GM18867 (cell line): ENCODE measurements around the gene ZBTB7B.

ENCODE experiments used
- ATAC-seq: cut with Tn5 transposase; IDR thresholded peaks from one replicate; pipeline ENCODE4 v1.9.1; 2021; ENCODE audit warnings: mild to moderate bottlenecking, moderate library complexity; ENCODE audit not compliant: unreplicated experiment

ZBTB7B gene

DNA sequence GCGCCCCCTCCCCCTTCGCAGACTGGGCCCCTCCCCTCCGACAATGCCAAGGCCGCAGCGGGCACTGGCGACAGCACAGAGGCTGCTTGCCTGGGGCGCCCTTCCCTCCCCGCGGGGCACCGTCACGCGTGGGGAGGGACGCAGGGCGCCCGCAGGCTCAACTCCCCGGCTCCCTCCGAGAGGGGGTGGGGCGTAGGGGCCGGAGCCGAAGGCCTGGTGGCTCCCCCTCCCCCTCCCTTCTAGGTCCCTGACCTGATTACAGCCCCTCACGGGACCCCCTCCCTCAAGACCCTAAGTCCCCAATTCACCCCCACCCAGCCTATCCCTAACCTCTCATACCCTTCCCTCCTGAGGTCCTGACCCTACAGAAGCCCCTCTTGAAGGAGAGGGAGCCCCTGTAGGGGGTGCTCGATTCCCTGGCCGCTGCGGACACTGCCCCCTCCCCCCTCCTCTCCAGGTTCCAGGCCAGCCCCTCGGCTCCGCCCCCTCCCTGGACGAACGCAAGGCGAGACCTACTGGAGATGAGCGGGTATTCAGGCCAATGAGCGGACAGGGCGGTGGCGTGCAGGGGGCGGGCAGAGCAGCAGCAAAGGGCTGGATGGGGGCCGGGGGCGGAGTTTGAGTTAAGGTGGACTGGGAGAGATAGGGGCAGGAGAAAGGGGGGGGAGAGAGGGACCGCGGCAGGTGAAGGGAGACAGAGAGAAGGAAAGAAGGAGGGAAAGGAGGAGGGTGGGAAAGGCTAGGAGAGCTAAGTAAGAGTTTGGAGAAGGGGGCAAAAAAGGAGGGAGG lies 733 bp upstream of the ZBTB7B start:
- peak; percentile 64 for ATAC-seq

DNA sequence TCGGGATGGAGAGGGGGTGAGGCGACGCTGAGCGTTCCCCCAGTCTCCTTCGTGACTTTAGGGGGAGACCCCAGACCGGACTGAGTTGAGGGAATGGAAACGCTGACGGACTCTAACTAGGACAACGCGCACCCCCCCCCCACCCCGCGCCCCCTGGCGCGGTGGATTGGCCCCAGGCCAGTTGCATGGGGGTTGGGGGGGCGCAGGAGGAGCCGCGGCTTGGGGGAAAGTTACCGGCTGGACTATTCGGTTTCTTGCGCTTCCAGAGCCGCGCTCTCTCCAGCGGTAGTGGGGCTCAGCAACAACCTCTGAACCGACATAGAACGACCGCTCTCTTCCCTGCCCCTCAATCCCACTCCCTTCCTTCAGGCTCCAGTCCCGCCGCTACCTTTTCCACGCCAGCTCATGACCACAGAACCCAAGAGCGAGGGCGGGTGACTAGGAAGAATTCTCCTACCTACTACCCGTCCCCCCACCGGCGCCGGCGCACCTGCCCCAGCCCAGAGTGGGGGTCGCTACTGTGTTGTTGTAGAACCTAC lies 694 bp downstream of the ZBTB7B start:
- no peak for ATAC-seq

DNA sequence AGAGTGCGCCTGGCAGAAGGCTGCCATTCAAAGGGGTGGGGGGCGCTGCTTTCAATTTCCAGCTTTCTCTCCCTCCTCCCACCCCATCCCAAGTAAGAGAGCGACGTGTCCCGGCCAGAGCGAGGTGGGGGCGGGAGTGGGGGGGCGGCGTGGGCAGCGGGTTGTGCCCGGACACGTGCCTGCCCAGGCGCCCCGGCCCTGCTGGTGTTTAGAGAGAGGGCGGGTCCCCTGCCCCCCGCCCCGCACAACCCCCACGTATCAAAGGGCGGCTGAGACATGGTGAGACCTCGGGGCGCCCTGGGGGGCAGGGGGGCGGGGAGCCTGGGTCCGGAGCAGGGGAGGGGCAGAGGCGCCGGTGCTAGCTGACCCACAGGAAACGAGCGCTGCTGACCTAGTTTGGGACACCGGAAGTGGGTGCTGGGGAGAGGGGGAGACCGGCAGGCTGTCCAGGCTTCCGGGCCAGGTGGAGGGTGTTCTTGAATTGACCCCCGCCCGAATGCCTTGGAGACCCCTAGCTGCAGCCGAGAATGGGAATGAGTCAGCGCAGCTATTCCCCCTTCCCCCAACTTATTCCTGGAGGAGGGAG lies 1.3 kb downstream of the ZBTB7B start:
- ATAC-seq = no peak

DNA sequence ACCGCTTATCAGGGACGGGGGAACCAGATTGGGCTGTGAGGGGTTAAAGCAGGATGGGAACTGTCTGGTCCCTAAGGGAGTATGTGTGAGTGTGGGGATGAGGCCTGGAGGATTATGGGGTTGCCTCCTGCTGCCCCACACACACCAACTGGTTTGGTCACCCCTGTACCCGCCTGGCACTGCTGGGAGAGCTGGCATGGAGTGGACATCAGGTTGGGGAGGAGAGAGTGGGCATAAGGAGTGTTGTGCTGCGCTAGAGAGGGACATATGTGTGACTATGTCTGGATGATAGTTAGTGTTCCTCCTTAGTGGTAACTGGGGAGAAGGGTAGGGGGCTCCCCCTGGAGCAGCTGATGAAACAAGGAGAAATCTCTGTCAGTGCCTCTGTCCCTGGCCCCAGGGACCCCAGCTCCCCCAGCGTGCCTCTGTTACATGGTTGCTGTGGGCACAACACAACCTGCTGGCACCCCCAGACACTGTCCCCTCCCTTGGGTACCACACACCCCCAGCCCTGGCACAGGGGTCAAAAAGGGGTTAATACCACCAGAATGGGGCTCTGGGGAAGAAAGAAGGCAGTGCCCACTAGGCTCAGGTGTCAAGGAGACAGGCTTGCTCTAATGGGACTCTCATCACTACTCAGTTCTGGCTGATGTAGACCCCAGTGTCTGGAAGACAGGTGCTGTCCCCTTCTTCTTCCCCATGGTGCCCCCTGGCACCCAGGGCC lies 1.9 kb downstream of the ZBTB7B start:
- no peak for ATAC-seq

DNA sequence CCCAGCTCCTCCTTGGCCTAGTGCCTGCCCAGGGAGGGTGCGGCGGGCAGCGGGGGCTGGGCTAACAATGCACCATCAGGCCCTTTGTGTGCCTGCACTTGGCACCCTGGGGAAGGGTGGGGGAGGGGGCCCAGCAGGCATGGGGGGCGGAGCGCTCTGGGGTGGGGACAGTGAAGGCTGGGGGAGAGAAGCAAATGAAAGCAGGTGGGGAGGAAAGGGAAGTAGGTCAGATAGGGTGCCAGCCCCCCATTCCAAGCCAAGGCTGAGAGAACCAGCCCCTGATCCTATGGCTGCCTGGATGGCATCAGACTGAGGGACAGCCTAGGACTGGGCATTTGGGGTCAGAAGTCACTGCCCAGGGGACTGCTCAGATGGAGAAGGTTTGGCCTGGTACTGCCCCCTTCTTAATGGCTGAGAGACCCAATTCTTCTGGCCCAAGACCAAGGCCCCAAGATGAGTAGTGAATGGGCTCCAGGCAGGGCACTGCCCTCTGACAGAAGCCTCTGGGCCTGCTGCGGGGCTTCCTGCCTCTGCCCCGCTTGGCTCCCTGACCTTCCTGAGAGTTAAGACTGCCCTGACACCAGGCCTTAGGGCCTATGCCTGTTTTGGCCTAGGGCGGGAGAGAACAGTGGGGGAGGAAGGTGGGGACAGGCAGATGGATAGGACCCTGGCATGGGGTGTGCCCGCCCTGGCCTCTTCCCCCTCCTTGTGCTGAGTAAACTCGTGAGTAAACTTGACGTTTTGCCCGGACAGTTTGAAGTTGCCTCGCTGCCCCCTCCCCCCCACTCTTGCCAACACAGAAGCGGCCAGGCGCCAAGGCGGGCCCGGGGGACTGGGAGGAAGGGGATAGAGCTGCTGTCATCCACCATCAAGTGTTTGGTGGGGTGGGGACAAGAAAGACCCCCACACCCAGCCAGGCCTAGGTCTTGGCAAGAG lies 2.7 kb downstream of the ZBTB7B start:
- ATAC-seq = no peak

DNA sequence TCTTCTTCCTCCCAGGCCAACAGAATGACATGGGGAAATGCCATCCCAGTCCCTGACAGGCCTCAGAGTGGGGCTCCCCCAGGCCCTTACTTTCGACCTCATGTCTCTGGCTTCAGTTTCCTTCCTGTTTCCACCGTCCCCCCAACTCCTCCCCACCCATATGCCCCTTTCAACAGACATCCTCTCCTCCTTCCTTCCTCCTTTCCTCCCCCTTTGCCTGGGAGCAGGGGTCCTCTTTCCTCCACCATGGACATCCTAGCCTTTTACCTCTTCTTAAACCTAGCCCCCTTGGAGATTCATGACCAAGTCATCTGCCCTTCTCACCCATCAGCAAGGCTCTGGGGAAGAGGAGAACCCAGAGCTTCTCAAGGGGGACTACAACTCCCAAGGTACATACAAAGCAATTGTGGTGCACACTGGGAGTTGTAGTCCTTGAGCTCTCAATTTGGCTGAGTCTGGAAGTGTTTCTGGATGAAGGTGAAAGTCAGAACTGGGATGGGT lies 4.0 kb downstream of the ZBTB7B start:
- ATAC-seq = no peak

DNA sequence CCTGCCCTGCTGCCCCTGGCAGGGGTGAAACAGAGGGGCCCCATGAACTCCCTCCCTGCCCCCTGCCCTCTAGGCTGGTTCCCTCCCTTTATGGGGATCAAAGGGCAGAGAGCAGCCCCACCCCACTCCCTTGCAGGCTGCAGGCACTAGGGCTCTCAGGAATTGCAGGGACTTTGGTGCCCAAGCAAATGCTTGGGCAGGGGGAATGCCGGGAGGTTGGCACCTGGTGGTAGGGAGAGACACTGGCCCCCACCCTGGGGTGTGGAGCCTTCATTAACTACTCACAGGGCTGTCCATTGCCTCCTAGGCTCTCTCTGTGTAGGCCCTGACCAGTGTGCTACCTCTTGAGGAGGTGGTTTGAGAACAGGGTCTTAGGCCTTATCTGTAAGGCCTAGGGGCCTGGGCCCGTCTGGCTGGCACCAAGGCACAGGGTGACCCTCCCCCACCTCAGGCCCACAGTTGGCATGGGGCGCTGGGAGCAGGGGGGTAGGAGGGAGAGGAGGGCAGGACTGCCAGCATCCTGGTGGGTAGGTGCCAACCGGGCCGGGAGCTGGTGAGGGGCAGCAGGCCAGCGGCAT lies 4.7 kb downstream of the ZBTB7B start:
- ATAC-seq = no peak

DNA sequence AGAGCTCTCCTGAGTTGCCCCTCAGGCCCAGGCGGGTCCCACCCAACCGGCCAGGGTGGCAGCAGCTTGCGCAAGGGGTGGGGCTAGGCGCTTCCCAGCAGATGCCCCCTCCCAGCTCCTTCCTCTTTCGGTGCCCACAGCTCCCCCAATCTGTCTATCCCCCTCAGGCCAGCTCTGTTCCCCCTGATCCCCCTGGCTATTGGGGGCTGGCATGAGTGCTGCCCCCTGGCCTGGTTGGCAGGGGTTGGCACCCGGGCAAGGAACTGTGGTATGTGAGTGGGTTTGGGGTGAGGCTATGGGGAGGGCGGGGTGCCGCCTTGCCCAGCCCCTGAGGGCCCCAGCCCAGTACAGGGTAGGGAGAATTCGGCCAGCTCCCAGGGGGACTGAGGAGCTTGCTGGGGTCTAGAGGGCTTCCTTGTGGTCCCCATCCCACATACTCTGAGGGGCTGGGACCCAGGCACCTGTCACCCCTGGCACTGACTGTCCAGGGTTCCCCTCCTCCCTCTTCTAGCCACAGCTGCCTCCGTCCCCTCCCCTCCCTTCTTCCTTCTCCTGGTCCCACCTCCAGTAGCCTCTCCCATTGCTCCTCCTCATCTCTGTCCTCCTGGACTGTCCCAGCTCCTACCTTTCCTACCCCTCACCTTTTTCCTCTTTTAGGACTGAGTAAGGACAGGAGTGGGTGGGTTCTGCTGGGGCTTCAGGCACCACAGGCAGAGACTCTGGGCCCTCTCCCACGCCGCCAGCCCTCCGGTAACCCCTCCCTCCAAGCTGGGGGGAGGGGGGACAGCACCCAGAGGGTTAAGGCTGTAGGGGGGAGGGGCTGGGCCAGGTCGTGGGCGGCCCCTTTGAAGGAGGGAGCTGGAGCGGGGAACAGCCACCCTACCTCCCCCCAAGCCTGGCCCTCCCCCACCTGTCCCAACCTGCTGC lies 5.7 kb downstream of the ZBTB7B start:
- ATAC-seq = no peak

DNA sequence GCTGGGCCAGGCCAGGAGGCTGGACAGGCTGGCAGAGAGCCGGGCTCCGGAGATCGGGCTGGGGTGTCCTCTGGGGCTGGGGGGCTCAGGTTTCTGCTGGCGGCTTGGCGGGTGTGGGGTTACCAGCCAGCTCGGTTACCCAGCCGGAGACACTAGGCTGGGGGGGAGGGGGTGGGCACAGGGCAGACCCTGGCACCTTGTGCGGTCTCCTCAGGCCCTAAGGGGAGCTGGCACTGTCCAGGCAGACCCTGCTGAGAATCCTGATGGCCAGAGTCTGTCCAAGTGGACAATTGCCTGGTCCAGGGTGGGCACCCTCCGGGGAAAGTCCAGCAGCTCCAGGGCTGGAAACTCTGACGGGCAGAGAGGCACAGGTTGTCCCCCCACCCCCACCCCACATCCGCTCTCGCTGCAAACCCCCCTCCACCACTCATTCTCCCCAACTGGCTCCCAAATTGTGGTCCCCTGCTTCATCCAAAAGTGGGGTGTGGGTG lies 6.7 kb downstream of the ZBTB7B start:
- no peak for ATAC-seq

DNA sequence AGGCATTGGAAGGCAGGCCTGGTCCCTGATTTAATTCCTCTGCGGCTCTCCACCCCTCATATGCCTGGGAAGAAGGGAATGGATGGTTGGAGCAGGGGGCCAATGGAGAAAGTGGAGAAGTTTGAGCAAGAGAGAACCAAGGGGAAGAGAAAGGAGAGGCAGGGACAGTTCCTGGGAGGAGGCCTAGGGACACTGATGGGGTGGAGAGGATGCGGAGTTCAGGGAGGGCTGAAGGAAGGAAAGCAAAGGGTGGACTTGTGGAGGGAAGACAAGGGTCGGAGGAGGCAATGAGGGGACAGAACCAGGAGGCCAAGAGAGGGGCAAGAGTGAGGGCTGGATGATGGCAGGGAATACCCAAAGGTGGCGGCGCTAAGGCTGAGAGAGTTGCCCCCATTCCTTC lies 7.1 kb downstream of the ZBTB7B start:
- no peak for ATAC-seq

DNA sequence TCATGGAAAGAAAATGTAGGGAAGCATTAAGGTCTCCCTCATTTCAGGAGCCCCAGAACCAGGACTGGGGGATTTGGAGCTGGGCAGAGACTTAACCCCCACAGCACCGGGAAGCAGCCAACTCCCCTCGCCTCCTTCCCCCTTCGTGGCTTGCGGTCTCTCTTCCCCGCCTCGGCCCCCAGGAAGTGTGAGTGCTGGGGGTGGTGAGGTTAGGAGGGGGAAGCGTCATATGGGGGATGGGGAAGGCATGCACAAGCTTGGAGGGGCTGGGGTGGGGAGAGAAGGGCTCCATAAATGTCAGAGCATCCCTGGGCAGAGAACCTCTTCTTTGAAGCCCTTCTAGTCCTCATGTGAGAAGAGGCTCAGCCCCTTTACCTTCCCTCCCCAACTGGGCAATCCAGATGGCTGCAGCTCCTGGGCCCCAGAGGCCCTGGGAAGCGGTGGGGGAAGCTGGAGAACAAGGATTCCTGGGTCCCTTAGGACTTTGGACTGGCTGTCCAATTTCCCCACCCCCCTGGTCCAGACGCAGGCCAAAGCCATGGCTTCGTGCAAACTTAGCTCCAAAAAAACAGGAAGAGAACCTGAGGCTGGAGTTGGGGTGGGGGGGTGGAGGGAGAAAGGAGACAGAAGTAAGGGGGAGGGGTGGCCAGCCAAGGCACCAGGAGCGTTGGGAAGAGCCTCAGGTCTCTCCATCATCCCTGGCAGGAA lies 7.8 kb downstream of the ZBTB7B start:
- no peak for ATAC-seq

DNA sequence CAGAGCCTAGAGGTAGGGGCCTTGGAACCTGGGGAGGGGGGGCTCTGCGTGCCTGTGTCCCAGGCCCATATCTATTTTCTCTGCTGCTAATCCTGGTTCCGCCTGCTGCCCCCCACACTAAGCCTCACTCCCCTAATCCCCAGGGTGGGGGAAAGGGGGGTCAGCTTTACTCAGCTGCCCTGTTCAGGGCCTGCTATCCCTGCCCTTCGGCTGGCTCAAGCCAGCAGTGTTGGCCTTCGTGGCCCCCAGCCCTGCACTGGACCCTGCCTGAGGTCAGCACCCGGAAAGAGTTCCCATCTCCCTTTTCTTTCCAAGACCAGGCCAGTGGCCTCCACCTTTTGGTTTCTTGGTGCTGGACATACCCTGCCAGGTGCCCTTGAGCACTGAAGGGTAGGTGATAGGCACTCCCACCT lies 8.4 kb downstream of the ZBTB7B start:
- ATAC-seq = no peak

DNA sequence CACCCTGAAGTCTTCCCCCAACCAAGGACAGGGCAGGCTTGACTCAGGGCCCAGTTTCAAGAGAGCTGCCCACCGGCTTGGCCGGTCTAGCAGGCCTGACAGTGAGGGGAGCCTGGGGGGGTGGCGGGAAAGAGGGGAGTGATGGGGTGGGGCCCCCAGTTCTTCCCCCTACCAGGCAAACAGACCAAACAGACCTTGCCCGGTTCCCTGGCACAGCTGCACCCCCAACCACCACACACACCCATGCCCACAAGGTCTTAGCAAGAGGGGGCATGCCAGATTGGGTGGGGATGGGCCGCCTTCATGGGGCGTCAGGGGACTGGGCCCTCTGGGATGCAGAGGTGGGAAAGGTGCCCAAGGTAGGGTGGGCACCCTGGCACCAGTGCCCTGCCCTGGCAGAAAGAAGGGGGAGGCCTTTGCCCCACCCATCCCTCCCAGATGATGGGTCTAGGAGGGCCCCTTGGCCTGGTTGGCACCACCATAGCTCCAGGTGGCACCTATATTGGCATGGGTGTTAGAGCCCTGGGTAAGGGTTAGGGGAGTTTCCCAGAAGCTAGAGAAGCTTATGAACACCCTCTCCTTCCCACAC lies 8.9 kb downstream of the ZBTB7B start:
- no peak for ATAC-seq

DNA sequence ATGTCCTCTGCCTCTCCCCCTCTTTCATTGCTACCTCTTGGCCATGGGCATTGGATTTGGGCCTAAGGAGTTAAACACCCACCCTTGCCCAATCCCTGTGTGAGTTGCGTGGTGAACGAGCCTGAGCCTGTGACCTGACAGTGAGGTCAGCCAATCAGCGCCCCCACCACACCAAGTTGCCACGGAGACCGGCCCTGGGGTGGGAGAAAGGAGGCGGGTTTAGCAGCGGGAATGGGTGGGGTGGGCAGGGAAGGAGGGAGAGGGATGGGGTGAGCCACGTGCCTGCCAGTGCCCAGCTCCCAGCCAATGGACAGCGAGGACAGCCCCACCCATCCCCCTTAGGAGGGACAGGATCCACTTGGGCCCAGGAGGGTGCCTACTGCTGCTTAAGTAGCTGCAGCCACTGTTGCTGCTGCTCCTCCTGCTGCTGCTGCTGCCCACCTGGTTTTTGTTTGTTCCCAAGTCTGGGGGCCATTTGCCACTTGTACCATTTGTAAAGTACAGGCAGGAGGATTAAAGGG lies 9.5 kb downstream of the ZBTB7B start:
- no peak for ATAC-seq

DNA sequence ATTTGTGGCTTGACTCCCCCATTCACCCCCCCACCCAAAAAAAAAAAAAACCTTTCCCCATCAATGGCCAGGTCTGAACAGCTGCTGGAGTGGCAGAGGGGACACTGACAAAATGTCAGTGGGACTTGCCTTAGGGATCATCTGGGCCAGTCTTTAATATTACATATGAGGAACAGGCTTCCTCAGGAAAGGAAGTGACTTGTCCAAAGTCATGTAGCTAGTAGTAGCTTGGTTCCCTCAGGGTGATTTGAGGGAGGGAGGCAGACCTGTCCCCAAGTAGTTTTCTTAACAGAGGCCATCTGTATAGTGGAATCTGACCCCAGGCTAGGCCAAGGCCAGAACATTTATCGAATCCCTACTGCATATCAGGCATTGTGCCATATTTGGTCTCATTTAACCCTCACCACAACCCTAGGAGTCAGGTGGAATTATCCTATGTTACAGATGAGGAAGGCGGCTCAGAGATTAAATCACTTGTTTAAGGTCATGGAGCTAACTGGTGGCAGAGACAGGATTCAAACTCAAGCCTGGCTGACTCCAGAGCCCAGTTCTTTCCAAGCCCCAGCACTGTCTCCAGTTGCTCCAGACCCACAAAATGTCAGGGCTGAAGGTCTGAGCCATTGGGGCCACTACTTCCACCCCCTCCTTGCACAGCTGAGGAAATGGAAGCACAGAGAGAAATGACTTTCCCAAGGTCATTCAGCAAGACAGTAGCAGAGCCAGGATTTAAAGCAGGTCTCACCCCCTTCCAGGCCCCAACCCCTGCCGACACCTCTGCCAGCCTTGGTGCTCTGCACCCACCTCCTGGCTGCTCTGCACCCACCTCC lies 10.4 kb downstream of the ZBTB7B start:
- no peak for ATAC-seq

DNA sequence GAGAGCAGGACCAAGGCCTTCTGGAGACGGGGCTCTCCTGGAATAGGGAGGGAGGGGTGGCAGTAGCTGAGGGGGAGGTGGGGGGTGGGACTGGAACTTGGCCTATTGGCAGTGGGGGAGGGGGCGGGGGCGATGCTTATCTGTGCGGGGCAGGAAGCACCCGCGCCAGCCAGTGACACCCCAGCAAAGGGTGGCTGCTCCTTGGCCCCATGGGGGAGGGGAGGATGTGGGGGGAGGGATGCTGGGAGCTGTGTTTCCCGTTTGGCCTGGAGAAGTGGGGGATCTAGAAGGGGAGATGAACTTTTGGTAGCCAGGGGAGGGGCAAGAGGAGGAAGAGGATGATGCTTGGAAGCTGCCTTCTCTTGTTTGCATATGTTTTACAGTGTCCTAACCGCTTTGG lies 11.0 kb downstream of the ZBTB7B start:
- ATAC-seq = no peak
